ENCODE data around the gene BACH2. TPM values are rescaled to one million over a fixed set of nuclear protein-coding genes. Genes with fewer than 3 reads are reported as not detected.

Gene BACH2
- polyA plus RNA-seq, 1 of the 3 experiments (the other 2 are of a cell fraction) = 0.46 TPM

GRCh38 chr6:90123831-90124230, 172.8 kb downstream of the BACH2 start:
- DNase-seq = no peak
- H3K36me3 ChIP-seq (replicated peaks in 1 of 2; ENCODE audit: control insufficient read depth in 1 of 2, insufficient read depth in 2 of 2, low read length in 1 of 2) = no peaks in the 10 kb centered on the region
- no peaks in the 10 kb centered on the region for H4K20me1 ChIP-seq (ENCODE audit: insufficient read depth)
- no peaks in the 10 kb centered on the region for H3K9me2 ChIP-seq
- ChIA-PET CTCF (interaction anchor here (0.5 to 1.5 kb wide), 3 partner anchors 11 to 184 kb away, joined by 3 read pairs; no protein-coding TSS in a partner anchor), POLR2A (no interaction called here)
- TF ChIP-seq JUND (IDR thresholded peaks at IDR 0.05) = 0 out of 2 replicates have a peak, but pooled peaks have one; percentile 7
- TF ChIP-seq MXI1 (IDR thresholded peaks at IDR 0.05; ENCODE audit: low read depth, low read length) = no peak
- TF ChIP-seq CTCF (IDR thresholded peaks at IDR 0.05) = no peak
- no peak for TF ChIP-seq REST (IDR thresholded peaks at IDR 0.05; ENCODE audit: low read depth, low read length)
- TF ChIP-seq USF1 (IDR thresholded peaks at IDR 0.05; ENCODE audit: borderline replicate concordance, low read depth) = no peak
- 0 out of 2 replicates have a peak, but pooled peaks have one; percentile 2 for TF ChIP-seq FOSL2 (IDR thresholded peaks at IDR 0.05; ENCODE audit: borderline replicate concordance, low read depth)
- no peak for TF ChIP-seq ELF1 (IDR thresholded peaks at IDR 0.05)
- WGBS (ENCODE audit: low lambda C conversion rate) = 83% methylated on average over 6 of the region's 7 CpGs
- H3F3A ChIP-seq (replicated peaks; ENCODE audit: insufficient read depth) = no peaks in the 10 kb centered on the region
- H3K4me1 ChIP-seq (ENCODE audit: control insufficient read depth in 1 of 2, insufficient read depth in 2 of 2, low read depth in 1 of 2, low read length in 1 of 2) = peaks cover 0 to 9% of the 10 kb centered on the region in 2 experiments; a peak in 1 of 4 replicates
- H3K79me2 ChIP-seq (ENCODE audit: insufficient read depth) = no peaks in the 10 kb centered on the region
- H3K9ac ChIP-seq = no peak overlapping the region
- H3K9me3 ChIP-seq = no peaks in the 10 kb centered on the region
- no peaks in the 10 kb centered on the region for H3K27me3 ChIP-seq (ENCODE audit: insufficient read depth)
- no peak overlapping the region for H3K4me2 ChIP-seq
- no peak overlapping the region for H3K4me3 ChIP-seq (ENCODE audit: low read depth in 2 of 2, low read length in 1 of 2)
- H3K27ac ChIP-seq (ENCODE audit: low read depth in 2 of 2, low read length in 1 of 2) = no peak overlapping the region
- H2AFZ ChIP-seq (ENCODE audit: low read depth) = no peak overlapping the region

- Histone ChIP-seq H3F3A (replicated peaks; ENCODE audit: insufficient read depth) (no peaks in the 10 kb centered on the region), H3K4me1 (ENCODE audit: control insufficient read depth in 1 of 2, insufficient read depth in 2 of 2, low read depth in 1 of 2, low read length in 1 of 2) (peaks cover 0 to 6% of the 10 kb centered on the region in 2 experiments; a peak in 1 of 4 replicates), H3K9me3 (no peaks in the 10 kb centered on the region), H3K9ac (no peak overlapping the region), H3K4me3 (ENCODE audit: low read depth in 2 of 2, low read length in 1 of 2) (no peak overlapping the region), H3K27ac (ENCODE audit: low read depth in 2 of 2, low read length in 1 of 2) (no peak overlapping the region), H3K4me2 (no peak overlapping the region), H4K20me1 (ENCODE audit: insufficient read depth) (no peaks in the 10 kb centered on the region), H2AFZ (ENCODE audit: low read depth) (no peak overlapping the region), H3K9me2 (no peaks in the 10 kb centered on the region), H3K36me3 (replicated peaks in 1 of 2; ENCODE audit: control insufficient read depth in 1 of 2, insufficient read depth in 2 of 2, low read length in 1 of 2) (no peaks in the 10 kb centered on the region), H3K79me2 (ENCODE audit: insufficient read depth) (no peaks in the 10 kb centered on the region), H3K27me3 (ENCODE audit: insufficient read depth) (no peaks in the 10 kb centered on the region)
- WGBS (ENCODE audit: low lambda C conversion rate) = 82% methylated on average over 4 of the region's 4 CpGs
- no peak for DNase-seq
- ChIA-PET POLR2A (no interaction called here), CTCF (interaction anchor here (1.0 kb wide), 1 partner anchor 12 kb away, joined by 3 read pairs; no protein-coding TSS in a partner anchor)
- TF ChIP-seq MXI1 (IDR thresholded peaks at IDR 0.05; ENCODE audit: low read depth, low read length) = no peak
- no peak for TF ChIP-seq TAF1 (IDR thresholded peaks at IDR 0.05; ENCODE audit: borderline replicate concordance, low read depth, low read length)
- no peak for TF ChIP-seq FOXJ3 (CRISPR knock-in tag; IDR thresholded peaks at IDR 0.05)
- TF ChIP-seq SMC3 (IDR thresholded peaks at IDR 0.05; ENCODE audit: low read depth, low read length) = no peak
- TF ChIP-seq YY1 (IDR thresholded peaks at IDR 0.05; ENCODE audit: low read depth) = no peak
- no peak for TF ChIP-seq TCF12 (IDR thresholded peaks at IDR 0.05)
These were observed 174.7 kb downstream of the BACH2 start for GRCh38 chr6:90121982-90122381.

Data from SK-N-SH (cell line).